HepG2 (cell line): ENCODE results near the gene CASD1. TPM values are rescaled to one million over a fixed set of nuclear protein-coding genes. Genes with fewer than 3 reads are reported as not detected.

ENCODE experiments used
- ARNT ChIP-seq: fragments of 450-650 bp; IDR thresholded peaks from 2 replicates; pipeline ENCODE4 v1.6.1; 2017
- ATF3 ChIP-seq: sonication (generic); formaldehyde crosslinking; IDR thresholded peaks from 2 replicates; pipeline ENCODE4 v1.4.0; 2020; ENCODE audit warnings: missing genetic modification reagents
- ATF5 ChIP-seq: sonication (generic); formaldehyde crosslinking; IDR thresholded peaks from 2 replicates; pipeline ENCODE4 v1.4.0; 2020; ENCODE audit warnings: mild to moderate bottlenecking, low read depth, missing genetic modification reagents
- CENPBD1 ChIP-seq: sonication (generic); formaldehyde crosslinking; IDR thresholded peaks from 2 replicates; pipeline ENCODE4 v1.8.0; 2022; ENCODE audit warnings: missing genetic modification reagents, low read depth, mild to moderate bottlenecking, borderline replicate concordance
- ELF4 ChIP-seq: sonication (generic); formaldehyde crosslinking; IDR thresholded peaks from 2 replicates; pipeline ENCODE4 v1.5.0; 2020; ENCODE audit warnings: missing genetic modification reagents, mild to moderate bottlenecking, moderate library complexity, borderline replicate concordance
- FOXP4 ChIP-seq: sonication (generic); formaldehyde crosslinking; IDR thresholded peaks from 2 replicates; pipeline ENCODE4 v1.4.0; 2020; ENCODE audit warnings: missing genetic modification reagents
- GFI1 ChIP-seq: sonication (generic); formaldehyde crosslinking; IDR thresholded peaks from 2 replicates; pipeline ENCODE4 v1.5.0; 2020; ENCODE audit warnings: missing genetic modification reagents, mild to moderate bottlenecking, borderline replicate concordance
- GTF2F1 ChIP-seq: fragments of 150-350 bp; IDR thresholded peaks from 2 replicates; pipeline ENCODE4 v1.6.1; 2014; ENCODE audit warnings: low read length
- HDAC1 ChIP-seq: sonication (generic); formaldehyde crosslinking; IDR thresholded peaks from 2 replicates; pipeline ENCODE4 v1.5.1; 2020; ENCODE audit warnings: mild to moderate bottlenecking, missing genetic modification reagents
- KDM1A ChIP-seq: IDR thresholded peaks from 2 replicates; pipeline ENCODE4 v1.6.1; 2016; ENCODE audit warnings: missing compliant biosample characterization
- NCOA5 ChIP-seq: sonication (generic); formaldehyde crosslinking; IDR thresholded peaks from 2 replicates; pipeline ENCODE4 v1.4.0; 2020; ENCODE audit warnings: missing genetic modification reagents
- NR2F6 ChIP-seq, 2 experiments: IDR thresholded peaks; 2 replicates each; pipeline ENCODE4 v1.6.1; 2016; ENCODE audit warnings: antibody characterized with exemption in 1 of 2, mild to moderate bottlenecking in 1 of 2
- RXRA ChIP-seq: sonication (generic); formaldehyde crosslinking; IDR thresholded peaks from 2 replicates; pipeline ENCODE4 v1.5.1; 2020; ENCODE audit warnings: missing genetic modification reagents
- SRSF1 ChIP-seq: fragments of 200-400 bp; formaldehyde crosslinking; optimal IDR thresholded peaks from 2 replicates; pipeline ENCODE3; 2017; ENCODE audit warnings: mild to moderate bottlenecking, low read depth, low read length, moderate library complexity
- THAP8 ChIP-seq: sonication (generic); formaldehyde crosslinking; IDR thresholded peaks from 2 replicates; pipeline ENCODE4 v1.5.1; 2020; ENCODE audit warnings: missing genetic modification reagents, mild to moderate bottlenecking, borderline replicate concordance
- ZC3H4 ChIP-seq: sonication (generic); formaldehyde crosslinking; IDR thresholded peaks from 2 replicates; pipeline ENCODE4 v1.4.0; 2020; ENCODE audit warnings: missing genetic modification reagents, borderline replicate concordance
- ZMYM2 ChIP-seq: sonication (generic); formaldehyde crosslinking; IDR thresholded peaks from 2 replicates; pipeline ENCODE4 v1.8.0; 2022; ENCODE audit warnings: mild to moderate bottlenecking, missing genetic modification reagents
- ZNF143 ChIP-seq: sonication (generic); formaldehyde crosslinking; IDR thresholded peaks from 2 replicates; pipeline ENCODE4 v1.4.0; 2020; ENCODE audit warnings: missing genetic modification reagents
- ZNF263 ChIP-seq: sonication (generic); formaldehyde crosslinking; IDR thresholded peaks from 2 replicates; pipeline ENCODE4 v1.4.0; 2020; ENCODE audit warnings: missing genetic modification reagents
- ZNF350 ChIP-seq: sonication (generic); formaldehyde crosslinking; IDR thresholded peaks from 2 replicates; pipeline ENCODE4 v1.4.0; 2020; ENCODE audit warnings: mild to moderate bottlenecking, low read depth, missing genetic modification reagents, borderline replicate concordance
- ZNF431 ChIP-seq: sonication (generic); formaldehyde crosslinking; IDR thresholded peaks from 2 replicates; pipeline ENCODE4 v1.9.0; 2022; ENCODE audit warnings: missing genetic modification reagents, low read depth, mild to moderate bottlenecking, borderline replicate concordance
- ZNF503 ChIP-seq: sonication (generic); formaldehyde crosslinking; IDR thresholded peaks from 2 replicates; pipeline ENCODE4 v1.4.0; 2020; ENCODE audit warnings: missing genetic modification reagents
- ZNF558 ChIP-seq: sonication (generic); formaldehyde crosslinking; IDR thresholded peaks from 2 replicates; pipeline ENCODE4 v1.9.0; 2022; ENCODE audit warnings: mild to moderate bottlenecking, missing genetic modification reagents, borderline replicate concordance
- ZSCAN22 ChIP-seq: sonication (generic); formaldehyde crosslinking; IDR thresholded peaks from 2 replicates; pipeline ENCODE4 v1.4.0; 2020; ENCODE audit warnings: mild to moderate bottlenecking, missing genetic modification reagents
- ZSCAN29 ChIP-seq: sonication (generic); formaldehyde crosslinking; conservative IDR thresholded peaks from 2 replicates; pipeline ENCODE4 v1.4.0; 2020; ENCODE audit warnings: mild to moderate bottlenecking, missing genetic modification reagents
- polyA plus RNA-seq, 8 experiments: library from polyadenylated mRNA; depleted of rRNA in 3 of 8; stranded (reverse) in 7 of 8; unstranded in 1 of 8; fragments of >200 nt; fragmentation: Illumina TruSeq in 4 of 8; extraction: Trizol in 4 of 8; gene quantifications; 2 replicates each; pipeline versions ENCODE4 v1.2.1 to v1.2.3, GENCODE V29; 2011 to 2016; ENCODE audit warnings: low read depth in 4 of 8, missing spikeins in 1 of 8, mixed read lengths in 1 of 8; ENCODE audit not compliant: insufficient read depth in 1 of 8
- total RNA-seq, 5 experiments: library from RNA; depleted of rRNA; stranded (reverse); fragments of >200 nt; fragmentation: Illumina TruSeq; extraction: Trizol; gene quantifications; 2 replicates each; pipeline ENCODE4 v1.2.3, GENCODE V29; 2016; ENCODE audit warnings: low read depth in 1 of 5

The CASD1 gene
- total and polyA plus RNA-seq, 2 of the 13 experiments (the other 11 are each of a cell fraction or from before 2014, with no cell fraction given), result 22.9 to 32.6 TPM

- TF ChIP-seq ZNF431 (0 out of 2 replicates have a peak, but pooled peaks have one; percentile 11), ZNF263 (CRISPR knock-in tag) (peak; percentile 8; the same call in 1 of the 2 replicates), CENPBD1 (CRISPR knock-in tag) (no peak), SRSF1 (no peak), KDM1A (CRISPR knock-in tag) (no peak), RXRA (CRISPR knock-in tag) (0 out of 2 replicates have a peak, but pooled peaks have one; percentile 37), ZSCAN29 (CRISPR knock-in tag) (0 out of 2 replicates have a peak, but pooled peaks have one; percentile 6), ATF5 (CRISPR knock-in tag) (no peak; the same call in 1 of the 2 replicates), NCOA5 (CRISPR knock-in tag) (no peak), ZMYM2 (no peak), ZNF503 (CRISPR knock-in tag) (no peak; the same call in 1 of the 2 replicates), ATF3 (CRISPR knock-in tag) (no peak), FOXP4 (CRISPR knock-in tag) (0 out of 2 replicates have a peak, but pooled peaks have one; percentile 3), NR2F6 (IDR thresholded peaks at IDR 0.05) (peak; percentile 72), NR2F6 (CRISPR knock-in tag; IDR thresholded peaks at IDR 0.05) (peak; percentile 95), ZC3H4 (peak; percentile 87; the same call in 1 of the 2 replicates), HDAC1 (CRISPR knock-in tag) (peak; percentile 36; the same call in 1 of the 2 replicates), GTF2F1 (no peak), THAP8 (CRISPR knock-in tag) (no peak), ELF4 (CRISPR knock-in tag) (no peak), ARNT (no peak), ZNF350 (CRISPR knock-in tag) (peak; percentile 45; the same call in 1 of the 2 replicates), GFI1 (CRISPR knock-in tag) (0 out of 2 replicates have a peak, but pooled peaks have one; percentile 27), ZNF143 (CRISPR knock-in tag) (no peak), ZNF558 (CRISPR knock-in tag) (0 out of 2 replicates have a peak, but pooled peaks have one; percentile 2), ZSCAN22 (no peak)
These were observed at the start of gene CASD1 (continued) for GRCh38 chr7:94509264-94509886.
